Measurements from ENCODE around the gene PHF2. TPM values are rescaled to one million over a fixed set of nuclear protein-coding genes. Genes with fewer than 3 reads are reported as not detected.

PHF2 gene
- total RNA-seq, 2 donors from 2014 or later: 32.4 to 32.9 TPM

- TF ChIP-seq, protein P1, sequence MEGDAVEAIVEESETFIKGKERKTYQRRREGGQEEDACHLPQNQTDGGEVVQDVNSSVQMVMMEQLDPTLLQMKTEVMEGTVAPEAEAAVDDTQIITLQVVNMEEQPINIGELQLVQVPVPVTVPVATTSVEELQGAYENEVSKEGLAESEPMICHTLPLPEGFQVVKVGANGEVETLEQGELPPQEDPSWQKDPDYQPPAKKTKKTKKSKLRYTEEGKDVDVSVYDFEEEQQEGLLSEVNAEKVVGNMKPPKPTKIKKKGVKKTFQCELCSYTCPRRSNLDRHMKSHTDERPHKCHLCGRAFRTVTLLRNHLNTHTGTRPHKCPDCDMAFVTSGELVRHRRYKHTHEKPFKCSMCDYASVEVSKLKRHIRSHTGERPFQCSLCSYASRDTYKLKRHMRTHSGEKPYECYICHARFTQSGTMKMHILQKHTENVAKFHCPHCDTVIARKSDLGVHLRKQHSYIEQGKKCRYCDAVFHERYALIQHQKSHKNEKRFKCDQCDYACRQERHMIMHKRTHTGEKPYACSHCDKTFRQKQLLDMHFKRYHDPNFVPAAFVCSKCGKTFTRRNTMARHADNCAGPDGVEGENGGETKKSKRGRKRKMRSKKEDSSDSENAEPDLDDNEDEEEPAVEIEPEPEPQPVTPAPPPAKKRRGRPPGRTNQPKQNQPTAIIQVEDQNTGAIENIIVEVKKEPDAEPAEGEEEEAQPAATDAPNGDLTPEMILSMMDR (IDR thresholded peaks at IDR 0.05): no peak
- TF ChIP-seq POLR2AphosphoS5 (IDR thresholded peaks at IDR 0.05): no peak
- TF ChIP-seq POLR2A (IDR thresholded peaks at IDR 0.05): no peak
- no peak for DNase-seq (ENCODE audit: low spot score)
- no peak overlapping the region for H3K4me3 ChIP-seq
- intact Hi-C loops (cut with DNase I): no loop called here
- H3K27me3 ChIP-seq (replicated peaks; ENCODE audit: insufficient read depth): no peaks in the 10 kb centered on the region
- H3K27ac ChIP-seq: no peak overlapping the region
- no peaks in the 10 kb centered on the region for H3K9me3 ChIP-seq
- peaks cover 0 to 5% of the 10 kb centered on the region in 2 donors for H3K36me3 ChIP-seq
- 99% methylated on average over 3 of the region's 3 CpGs for WGBS
- no peaks in the 10 kb centered on the region for H3K4me1 ChIP-seq (replicated peaks)
These were observed 61.5 kb downstream of the PHF2 start for GRCh38 chr9:93637886-93638285.

DNA sequence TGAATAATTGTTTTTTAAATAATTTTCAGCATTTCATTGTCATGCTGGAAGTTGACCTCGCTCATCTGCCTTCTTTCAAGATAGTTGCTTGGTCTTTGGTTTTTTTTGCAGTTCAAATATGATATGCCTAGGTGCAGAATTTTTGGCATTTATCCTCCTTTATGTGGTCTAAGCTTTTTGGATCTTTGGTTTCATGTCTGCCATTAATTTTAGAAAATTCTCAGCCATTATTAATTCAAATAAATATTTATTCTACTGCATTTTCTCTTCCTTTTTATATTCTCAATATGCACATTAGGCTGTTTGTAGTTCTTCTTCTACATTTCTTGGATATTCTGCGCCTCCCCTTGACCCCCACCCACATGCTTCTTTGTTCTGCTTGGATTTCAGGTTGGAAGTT, 63.6 kb downstream of the PHF2 start:
- Histone ChIP-seq H3K27me3 (replicated peaks; ENCODE audit: insufficient read depth) (no peaks in the 10 kb centered on the region), H3K9me3 (no peaks in the 10 kb centered on the region), H3K4me3 (no peak overlapping the region), H3K27ac (no peak overlapping the region), H3K36me3 (peaks cover 0 to 5% of the 10 kb centered on the region in 2 donors), H3K4me1 (replicated peaks) (no peaks in the 10 kb centered on the region)
- intact Hi-C loops (cut with DNase I): no loop called here
- TF ChIP-seq, protein P1 (IDR thresholded peaks at IDR 0.05): no peak
- TF ChIP-seq POLR2AphosphoS5 (IDR thresholded peaks at IDR 0.05): no peak
- no peak for TF ChIP-seq POLR2A (IDR thresholded peaks at IDR 0.05)
- 96% methylated on average over 2 of the region's 2 CpGs for WGBS
- no peak for DNase-seq (ENCODE audit: low spot score)

- H3K27ac ChIP-seq: no peak overlapping the region
- no peaks in the 10 kb centered on the region for H3K4me1 ChIP-seq (replicated peaks)
- peaks cover 0 to 15% of the 10 kb centered on the region in 2 donors for H3K36me3 ChIP-seq
- H3K27me3 ChIP-seq (replicated peaks; ENCODE audit: insufficient read depth): no peaks in the 10 kb centered on the region
- no peak for DNase-seq (ENCODE audit: low spot score)
- intact Hi-C loops (cut with DNase I): no loop called here
- no peaks in the 10 kb centered on the region for H3K9me3 ChIP-seq
- WGBS: 51% methylated on average over 5 of the region's 5 CpGs
- no peak overlapping the region for H3K4me3 ChIP-seq
- TF ChIP-seq POLR2AphosphoS5 (IDR thresholded peaks at IDR 0.05) (no peak), POLR2A (IDR thresholded peaks at IDR 0.05) (no peak)
- TF ChIP-seq, protein P1 (IDR thresholded peaks at IDR 0.05): no peak
These were observed 66.6 kb downstream of the PHF2 start for GRCh38 chr9:93642961-93643360.

DNA sequence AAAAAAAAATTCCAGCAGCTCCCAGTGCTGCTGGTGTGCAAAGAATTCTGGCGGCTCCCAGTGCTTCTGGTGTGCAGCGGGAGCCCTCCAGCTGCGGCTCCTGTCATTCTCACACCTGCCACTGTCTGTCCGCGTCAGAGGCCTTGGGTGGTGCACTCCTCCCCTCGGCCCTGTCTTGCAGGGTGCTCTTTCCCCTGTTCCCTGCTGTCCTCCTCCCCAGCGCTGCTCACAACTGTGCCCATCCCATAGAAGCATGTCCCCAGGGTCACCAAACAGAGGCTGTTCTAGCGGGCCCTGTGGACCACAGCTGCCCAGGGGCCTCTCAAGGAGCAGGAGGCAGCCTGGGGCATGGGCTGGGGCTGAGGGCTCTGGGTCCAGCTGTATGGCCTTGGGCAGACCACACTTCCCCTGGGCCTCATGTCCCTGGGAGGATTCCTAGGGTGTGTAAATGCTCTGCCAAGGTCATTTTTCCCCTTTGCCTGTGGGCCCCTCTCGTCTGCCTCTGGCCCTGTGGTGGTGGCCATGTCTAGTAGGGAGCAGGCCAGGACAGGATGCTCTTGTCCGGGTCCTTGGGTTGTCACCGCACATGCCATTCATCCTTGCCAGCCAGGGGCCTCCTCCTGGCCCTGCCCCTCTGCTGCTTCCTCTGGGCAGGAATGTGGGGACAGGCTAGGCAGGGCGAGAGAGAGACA, 68.2 kb downstream of the PHF2 start:
- TF ChIP-seq POLR2AphosphoS5 (IDR thresholded peaks at IDR 0.05) (no peak), POLR2A (IDR thresholded peaks at IDR 0.05) (no peak)
- TF ChIP-seq, protein P1 (IDR thresholded peaks at IDR 0.05): no peak
- Histone ChIP-seq H3K4me3 (no peak overlapping the region), H3K27me3 (replicated peaks; ENCODE audit: insufficient read depth) (no peaks in the 10 kb centered on the region), H3K9me3 (no peaks in the 10 kb centered on the region), H3K4me1 (replicated peaks) (no peaks in the 10 kb centered on the region), H3K27ac (no peak overlapping the region), H3K36me3 (peaks cover 0 to 15% of the 10 kb centered on the region in 2 donors)
- 88% methylated on average over 12 of the region's 12 CpGs for WGBS
- DNase-seq (ENCODE audit: low spot score): no peak
- intact Hi-C loops (cut with DNase I): no loop called here
